WERI-Rb-1 (cell line): ENCODE data around the gene BAIAP2L2.
"Not testable (repeated sequence)": the region's sequence is repeated elsewhere in the genome, so short reads cannot be mapped to it uniquely, and the experiment has no call there.

Source experiments
- DNase-seq: peaks from one replicate; pipeline ENCODE4 v3.0.0-alpha.2; 2020
- H3K27ac ChIP-seq: fragments of 250-450 bp; sonication (Bioruptor Pico); 2 replicates; pipeline ENCODE4 v1.5.1; 2020; ENCODE audit warnings: mild to moderate bottlenecking, moderate library complexity
- H3K27me3 ChIP-seq: fragments of 250-450 bp; sonication (Bioruptor Pico); 2 replicates; pipeline ENCODE4 v1.5.1; 2021; ENCODE audit warnings: mild to moderate bottlenecking, low read depth, moderate library complexity; ENCODE audit not compliant: insufficient read depth, severe bottlenecking
- H3K36me3 ChIP-seq: fragments of 250-450 bp; sonication (Bioruptor Pico); 2 replicates; pipeline ENCODE4 v1.5.1; 2020; ENCODE audit warnings: mild to moderate bottlenecking, moderate library complexity
- H3K4me3 ChIP-seq: 2 replicates; pipeline ENCODE4 v1.5.1; 2011; ENCODE audit warnings: low read depth, mild to moderate bottlenecking, control low read depth, low read length
- H3K9me3 ChIP-seq: fragments of 250-450 bp; sonication (Bioruptor Pico); 2 replicates; pipeline ENCODE4 v1.5.1; 2021; ENCODE audit warnings: mild to moderate bottlenecking, moderate library complexity; ENCODE audit not compliant: severe bottlenecking
- TF ChIP-seq, protein P1 (sequence below): IDR thresholded peaks from 2 replicates; pipeline ENCODE4 v1.5.1; 2011; ENCODE audit warnings: low read depth, mild to moderate bottlenecking, control low read depth, inconsistent platforms, low read length

The BAIAP2L2 gene

GRCh38 chr22:38148245-38148644 lies 37.8 kb upstream of the BAIAP2L2 start:
- DNase-seq, result no peak
- H3K9me3 ChIP-seq, result no peaks in the 10 kb centered on the region
- TF ChIP-seq, protein P1, sequence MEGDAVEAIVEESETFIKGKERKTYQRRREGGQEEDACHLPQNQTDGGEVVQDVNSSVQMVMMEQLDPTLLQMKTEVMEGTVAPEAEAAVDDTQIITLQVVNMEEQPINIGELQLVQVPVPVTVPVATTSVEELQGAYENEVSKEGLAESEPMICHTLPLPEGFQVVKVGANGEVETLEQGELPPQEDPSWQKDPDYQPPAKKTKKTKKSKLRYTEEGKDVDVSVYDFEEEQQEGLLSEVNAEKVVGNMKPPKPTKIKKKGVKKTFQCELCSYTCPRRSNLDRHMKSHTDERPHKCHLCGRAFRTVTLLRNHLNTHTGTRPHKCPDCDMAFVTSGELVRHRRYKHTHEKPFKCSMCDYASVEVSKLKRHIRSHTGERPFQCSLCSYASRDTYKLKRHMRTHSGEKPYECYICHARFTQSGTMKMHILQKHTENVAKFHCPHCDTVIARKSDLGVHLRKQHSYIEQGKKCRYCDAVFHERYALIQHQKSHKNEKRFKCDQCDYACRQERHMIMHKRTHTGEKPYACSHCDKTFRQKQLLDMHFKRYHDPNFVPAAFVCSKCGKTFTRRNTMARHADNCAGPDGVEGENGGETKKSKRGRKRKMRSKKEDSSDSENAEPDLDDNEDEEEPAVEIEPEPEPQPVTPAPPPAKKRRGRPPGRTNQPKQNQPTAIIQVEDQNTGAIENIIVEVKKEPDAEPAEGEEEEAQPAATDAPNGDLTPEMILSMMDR, result no peak
- no peaks in the 10 kb centered on the region for H3K36me3 ChIP-seq
- H3K27ac ChIP-seq, result no peak overlapping the region
- H3K4me3 ChIP-seq, result no peak overlapping the region
- H3K27me3 ChIP-seq, result no peaks in the 10 kb centered on the region

DNA sequence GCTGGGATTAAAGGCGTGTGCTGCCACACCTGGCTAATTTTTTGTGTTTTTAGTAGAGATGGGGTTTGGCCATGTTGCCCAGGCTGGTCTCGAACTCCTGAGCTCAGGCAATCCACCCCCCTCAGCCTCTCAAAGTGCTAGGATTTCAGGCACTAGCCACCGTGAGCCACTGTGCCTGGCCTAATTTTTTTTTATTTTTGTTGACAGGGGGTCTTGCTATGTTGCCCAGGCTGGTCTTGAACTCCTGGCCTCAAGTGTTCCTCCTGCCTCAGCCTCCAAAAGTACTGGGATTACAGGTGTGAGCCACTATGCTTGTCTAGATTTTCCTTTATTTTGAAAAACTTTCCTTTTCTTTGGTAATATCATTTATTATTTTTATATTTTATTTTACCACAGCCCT lies 35.7 kb upstream of the BAIAP2L2 start:
- not testable (repeated sequence) for H3K27me3 ChIP-seq, H3K4me3 ChIP-seq, H3K36me3 ChIP-seq, H3K9me3 ChIP-seq, H3K27ac ChIP-seq, DNase-seq

GRCh38 chr22:38144025-38144405 lies 33.5 kb upstream of the BAIAP2L2 start:
- no peak overlapping the region for H3K4me3 ChIP-seq
- H3K27me3 ChIP-seq, result no peaks in the 10 kb centered on the region
- peak; percentile 61 for DNase-seq
- H3K36me3 ChIP-seq, result no peaks in the 10 kb centered on the region
- H3K9me3 ChIP-seq, result no peaks in the 10 kb centered on the region
- no peak overlapping the region for H3K27ac ChIP-seq
- TF ChIP-seq, protein P1, result peak; percentile 56; the same call in 1 of the 2 replicates

DNA sequence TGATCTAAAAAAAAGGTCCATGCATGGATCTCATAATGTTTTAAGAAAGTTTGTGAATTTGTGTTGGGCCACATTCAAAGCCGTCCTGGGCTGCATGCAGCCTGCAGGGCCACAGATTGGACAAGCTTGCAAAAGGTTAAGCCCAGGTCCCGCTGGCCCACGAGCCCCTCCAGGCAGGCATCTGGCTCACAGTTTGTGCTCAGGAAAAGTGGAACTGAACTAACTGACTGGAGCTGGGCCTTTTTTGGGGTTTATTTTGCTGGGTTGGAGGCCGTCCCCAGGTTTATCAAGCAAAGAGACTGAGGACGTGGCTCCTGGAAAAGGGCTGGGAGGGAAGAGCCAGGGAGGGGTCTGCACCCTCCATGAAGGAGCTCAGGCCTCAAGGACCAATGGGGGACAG lies 32.1 kb upstream of the BAIAP2L2 start:
- no peak overlapping the region for H3K27ac ChIP-seq
- H3K27me3 ChIP-seq, result no peaks in the 10 kb centered on the region
- H3K36me3 ChIP-seq, result no peaks in the 10 kb centered on the region
- H3K4me3 ChIP-seq, result no peak overlapping the region
- TF ChIP-seq, protein P1, result no peak
- H3K9me3 ChIP-seq, result no peaks in the 10 kb centered on the region
- DNase-seq, result no peak

DNA sequence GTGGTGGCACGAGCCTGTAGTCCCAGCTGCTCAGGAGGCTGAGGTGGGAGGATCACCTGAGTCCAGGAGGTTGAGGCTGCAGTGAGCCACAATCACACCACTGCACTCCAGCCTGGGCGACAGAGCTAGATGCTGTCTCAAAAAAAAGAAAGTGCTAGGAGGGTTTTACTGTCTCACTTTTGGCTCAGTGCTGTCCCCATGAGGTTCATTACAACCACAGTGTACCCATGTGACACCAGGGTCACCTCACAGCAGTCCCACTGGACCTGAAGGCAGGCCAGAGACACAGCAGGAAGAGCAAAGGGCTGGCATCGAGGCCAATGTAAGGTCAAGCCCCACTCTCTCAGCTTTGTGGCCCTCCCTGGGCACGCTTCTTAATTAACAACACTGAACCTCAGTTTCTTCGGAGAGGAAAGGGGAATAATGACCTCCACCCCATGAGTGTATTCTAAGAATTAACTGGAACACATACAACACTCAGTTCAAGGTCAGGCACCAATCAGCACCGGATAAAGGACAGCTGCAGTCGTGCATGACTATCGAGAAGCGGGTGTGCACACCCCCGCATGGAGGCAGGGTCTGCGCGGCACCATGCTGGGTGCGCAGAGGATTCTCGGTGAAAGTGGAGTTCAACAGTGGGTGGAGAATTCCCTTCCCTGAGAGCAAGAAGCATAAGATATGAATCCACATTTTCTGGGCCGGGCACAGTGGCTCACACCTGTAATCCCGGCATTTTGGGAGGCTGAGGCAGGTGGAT lies 30.9 kb upstream of the BAIAP2L2 start:
- Histone ChIP-seq H3K27ac (no peak overlapping the region), H3K9me3 (no peaks in the 10 kb centered on the region), H3K4me3 (no peak overlapping the region), H3K27me3 (no peaks in the 10 kb centered on the region), H3K36me3 (0 out of 2 replicates have a peak, but pooled peaks cover under 1% of the 10 kb centered on the region)
- DNase-seq, result no peak
- TF ChIP-seq, protein P1, result peak; percentile 13; the same call in 1 of the 2 replicates

GRCh38 chr22:38139901-38140300 lies 29.4 kb upstream of the BAIAP2L2 start:
- Histone ChIP-seq H3K9me3 (no peaks in the 10 kb centered on the region), H3K36me3 (peaks cover 11% of the 10 kb centered on the region; the same call in 1 of the 2 replicates), H3K27ac (no peak overlapping the region), H3K27me3 (no peaks in the 10 kb centered on the region), H3K4me3 (no peak overlapping the region)
- DNase-seq, result no peak
- TF ChIP-seq, protein P1, result no peak
